Fibroblast of pulmonary artery (primary cell): ENCODE measurements around the gene SEMA3C.
"Not testable (repeated sequence)": the region's sequence is repeated elsewhere in the genome, so short reads cannot be mapped to it uniquely, and the experiment has no call there.

Experiments
- DNase-seq: peaks from one replicate; pipeline ENCODE4 v3.0.0-alpha.2; 2010; ENCODE audit warnings: low read depth
- H3K4me3 ChIP-seq: replicated peaks from 2 replicates; pipeline ENCODE4 v1.5.1; 2011; ENCODE audit warnings: low read depth, mild to moderate bottlenecking, control low read depth, low read length, moderate library complexity
- CTCF ChIP-seq: IDR thresholded peaks from 2 replicates; pipeline ENCODE4 v1.5.1; 2011; ENCODE audit warnings: mild to moderate bottlenecking, control low read depth, low read length, inconsistent platforms; ENCODE audit errors: missing control alignments

The SEMA3C gene

GRCh38 chr7:80929619-80930018 is 10.8 kb upstream of the SEMA3C start:
- no peak for DNase-seq
- TF ChIP-seq CTCF: no peak
- H3K4me3 ChIP-seq: no peak overlapping the region

- H3K4me3 ChIP-seq, DNase-seq: not testable (repeated sequence)
Observed at GRCh38 chr7:80926955-80927354, 8.1 kb upstream of the SEMA3C start.

GRCh38 chr7:80924090-80924489 is 5.2 kb upstream of the SEMA3C start:
- no peak for DNase-seq
- no peak overlapping the region for H3K4me3 ChIP-seq
- no peak for TF ChIP-seq CTCF

- no peak for DNase-seq
- H3K4me3 ChIP-seq: no peak overlapping the region
- no peak for TF ChIP-seq CTCF
Observed at GRCh38 chr7:80923211-80923612, 4.4 kb upstream of the SEMA3C start.

GRCh38 chr7:80922253-80923049 is 3.6 kb upstream of the SEMA3C start:
- H3K4me3 ChIP-seq: no peak overlapping the region
- DNase-seq: no peak
- TF ChIP-seq CTCF: no peak

GRCh38 chr7:80921130-80921529 is 2.3 kb upstream of the SEMA3C start:
- no peak overlapping the region for H3K4me3 ChIP-seq
- peak; percentile 37 for DNase-seq
- TF ChIP-seq CTCF: no peak

GRCh38 chr7:80918399-80918798 is 452 bp downstream of the SEMA3C start:
- no peak for TF ChIP-seq CTCF
- peak overlapping the region; percentile 79 for H3K4me3 ChIP-seq
- DNase-seq: no peak
